DOHH2 (cell line): ENCODE results near the gene MARCO.

Experiments
- EZH2phosphoT487 ChIP-seq: fragments of 200-600 bp; sonication (generic); IDR thresholded peaks from 2 replicates; pipeline ENCODE4 v1.6.1; 2017; ENCODE audit warnings: borderline replicate concordance, mild to moderate bottlenecking, antibody characterized with exemption, low read length, moderate library complexity, mixed read lengths
- TF ChIP-seq, protein P1 (sequence below): fragments of 200-600 bp; sonication (generic); IDR thresholded peaks from one replicate; pipeline ENCODE4 v1.5.1; 2014; ENCODE audit warnings: antibody characterized with exemption, mild to moderate bottlenecking, low read depth, low read length; ENCODE audit not compliant: poor library complexity, severe bottlenecking

DNA sequence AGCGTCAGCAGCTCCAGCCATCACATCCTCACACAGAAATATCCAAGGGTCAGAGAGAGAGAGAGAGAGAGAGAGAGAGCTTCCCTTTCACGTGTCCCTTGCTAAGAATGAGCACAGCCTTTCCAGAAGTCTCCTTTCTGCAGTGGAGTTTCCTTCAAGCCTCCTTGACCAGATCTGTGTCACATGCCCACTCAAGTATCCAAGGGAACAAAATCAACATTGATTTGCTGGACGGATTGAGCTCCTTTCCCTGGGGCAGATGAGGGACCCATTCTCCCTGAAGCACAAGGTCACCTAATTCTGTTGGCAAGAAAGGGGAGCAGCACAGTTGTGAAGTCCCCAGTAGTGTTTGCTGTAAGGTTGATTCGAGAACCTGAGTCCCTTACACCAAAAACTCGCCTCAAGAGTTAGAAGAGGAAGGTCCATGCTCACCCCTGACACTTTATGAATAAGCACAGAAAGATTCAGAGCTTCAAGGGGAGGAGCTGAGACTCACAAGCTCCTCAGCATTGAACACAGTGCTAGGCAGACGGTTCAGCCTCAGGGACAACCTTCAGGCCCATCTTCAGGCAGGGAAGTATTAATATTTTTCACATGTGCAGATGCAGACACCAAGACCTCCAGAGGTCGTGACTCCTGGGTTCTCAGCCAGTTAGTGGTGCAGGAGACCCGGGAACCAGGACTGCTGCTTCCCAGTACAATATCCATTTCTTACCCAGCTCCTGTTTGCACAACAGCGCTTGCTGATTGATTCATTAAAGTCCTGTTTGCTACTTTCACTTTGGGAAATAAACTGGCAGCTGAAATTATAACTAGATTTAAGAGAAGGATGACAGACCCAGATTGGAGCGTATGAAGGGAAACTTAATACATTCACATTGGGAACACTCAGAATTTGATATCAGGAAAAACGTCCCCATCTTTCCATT, 38.2 kb upstream of the MARCO start:
- TF ChIP-seq, protein P1, sequence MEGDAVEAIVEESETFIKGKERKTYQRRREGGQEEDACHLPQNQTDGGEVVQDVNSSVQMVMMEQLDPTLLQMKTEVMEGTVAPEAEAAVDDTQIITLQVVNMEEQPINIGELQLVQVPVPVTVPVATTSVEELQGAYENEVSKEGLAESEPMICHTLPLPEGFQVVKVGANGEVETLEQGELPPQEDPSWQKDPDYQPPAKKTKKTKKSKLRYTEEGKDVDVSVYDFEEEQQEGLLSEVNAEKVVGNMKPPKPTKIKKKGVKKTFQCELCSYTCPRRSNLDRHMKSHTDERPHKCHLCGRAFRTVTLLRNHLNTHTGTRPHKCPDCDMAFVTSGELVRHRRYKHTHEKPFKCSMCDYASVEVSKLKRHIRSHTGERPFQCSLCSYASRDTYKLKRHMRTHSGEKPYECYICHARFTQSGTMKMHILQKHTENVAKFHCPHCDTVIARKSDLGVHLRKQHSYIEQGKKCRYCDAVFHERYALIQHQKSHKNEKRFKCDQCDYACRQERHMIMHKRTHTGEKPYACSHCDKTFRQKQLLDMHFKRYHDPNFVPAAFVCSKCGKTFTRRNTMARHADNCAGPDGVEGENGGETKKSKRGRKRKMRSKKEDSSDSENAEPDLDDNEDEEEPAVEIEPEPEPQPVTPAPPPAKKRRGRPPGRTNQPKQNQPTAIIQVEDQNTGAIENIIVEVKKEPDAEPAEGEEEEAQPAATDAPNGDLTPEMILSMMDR, result no peak
- TF ChIP-seq EZH2phosphoT487, result no peak
